ENCODE results near the gene ZNF487. TPM values are rescaled to one million over a fixed set of nuclear protein-coding genes. Genes with fewer than 3 reads are reported as not detected.

ZNF487 gene
- polyA plus RNA-seq, 1 donor from 2014 or later = 11.8 TPM

- Histone ChIP-seq H3K79me2 (replicated peaks; ENCODE audit: insufficient read depth, low read length) (peaks cover 8% of the 10 kb centered on the region), H3K36me3 (ENCODE audit: insufficient read depth, low read length) (no peaks in the 10 kb centered on the region), H3K4me2 (ENCODE audit: low read length) (no peak overlapping the region), H3K27me3 (ENCODE audit: insufficient read depth, low read depth, low read length) (no peaks in the 10 kb centered on the region), H3K9me2 (ENCODE audit: insufficient read depth, low read length) (no peaks in the 10 kb centered on the region), H3K4me3 (ENCODE audit: low read length) (no peak overlapping the region), H4K20me1 (ENCODE audit: insufficient read depth) (no peaks in the 10 kb centered on the region), H3F3A (ENCODE audit: insufficient read depth, low read length, poor library complexity, severe bottlenecking) (no peaks in the 10 kb centered on the region), H3K9ac (ENCODE audit: low read length) (no peak overlapping the region), H3K27ac (ENCODE audit: low read length) (no peak overlapping the region), H3K9me3 (ENCODE audit: low read length) (no peaks in the 10 kb centered on the region), H2AFZ (ENCODE audit: low read depth, low read length) (no peak overlapping the region)
- no peak for TF ChIP-seq TAF1 (IDR thresholded peaks at IDR 0.05; ENCODE audit: low read depth)
- no peak for TF ChIP-seq CTCF (IDR thresholded peaks at IDR 0.05; ENCODE audit: poor library complexity, severe bottlenecking)
- no peak for TF ChIP-seq POLR2AphosphoS5 (IDR thresholded peaks at IDR 0.05)
- no peak for TF ChIP-seq REST (IDR thresholded peaks at IDR 0.05; ENCODE audit: borderline replicate concordance)
- no peak for TF ChIP-seq RAD21 (conservative IDR thresholded peaks at IDR 0.05)
- TF ChIP-seq EZH2 (IDR thresholded peaks at IDR 0.05; ENCODE audit: borderline replicate concordance, insufficient read depth, low read length, poor library complexity, severe bottlenecking) = no peak
- no peak for TF ChIP-seq SMC3 (conservative IDR thresholded peaks at IDR 0.05; ENCODE audit: poor library complexity)
- no peak for TF ChIP-seq EP300 (conservative IDR thresholded peaks at IDR 0.05; ENCODE audit: poor library complexity, severe bottlenecking)
Measured at GRCh38 chr10:43390759-43391158, 46.2 kb upstream of the ZNF487 start.

- no peaks in the 10 kb centered on the region for H3F3A ChIP-seq (ENCODE audit: insufficient read depth, low read length, poor library complexity, severe bottlenecking)
- H3K79me2 ChIP-seq (replicated peaks; ENCODE audit: insufficient read depth, low read length) = peaks cover 10% of the 10 kb centered on the region
- no peaks in the 10 kb centered on the region for H3K9me3 ChIP-seq (ENCODE audit: low read length)
- no peak overlapping the region for H3K9ac ChIP-seq (ENCODE audit: low read length)
- no peaks in the 10 kb centered on the region for H4K20me1 ChIP-seq (ENCODE audit: insufficient read depth)
- no peaks in the 10 kb centered on the region for H3K36me3 ChIP-seq (ENCODE audit: insufficient read depth, low read length)
- no peak overlapping the region for H3K27ac ChIP-seq (ENCODE audit: low read length)
- H3K4me3 ChIP-seq (ENCODE audit: low read length) = no peak overlapping the region
- H2AFZ ChIP-seq (ENCODE audit: low read depth, low read length) = no peak overlapping the region
- no peaks in the 10 kb centered on the region for H3K27me3 ChIP-seq (ENCODE audit: insufficient read depth, low read depth, low read length)
- H3K4me2 ChIP-seq (ENCODE audit: low read length) = no peak overlapping the region
- no peaks in the 10 kb centered on the region for H3K9me2 ChIP-seq (ENCODE audit: insufficient read depth, low read length)
- no peak for TF ChIP-seq MXI1 (conservative IDR thresholded peaks at IDR 0.05; ENCODE audit: poor library complexity, severe bottlenecking)
- TF ChIP-seq SMC3 (conservative IDR thresholded peaks at IDR 0.05; ENCODE audit: poor library complexity) = no peak
- TF ChIP-seq CTCF (IDR thresholded peaks at IDR 0.05; ENCODE audit: poor library complexity, severe bottlenecking) = no peak
- no peak for TF ChIP-seq TAF1 (IDR thresholded peaks at IDR 0.05; ENCODE audit: low read depth)
- no peak for TF ChIP-seq RAD21 (conservative IDR thresholded peaks at IDR 0.05)
- no peak for TF ChIP-seq POLR2AphosphoS5 (IDR thresholded peaks at IDR 0.05)
- TF ChIP-seq EZH2 (IDR thresholded peaks at IDR 0.05; ENCODE audit: borderline replicate concordance, insufficient read depth, low read length, poor library complexity, severe bottlenecking) = no peak
- no peak for TF ChIP-seq REST (IDR thresholded peaks at IDR 0.05; ENCODE audit: borderline replicate concordance)
- TF ChIP-seq EP300 (conservative IDR thresholded peaks at IDR 0.05; ENCODE audit: poor library complexity, severe bottlenecking) = no peak
Measured at GRCh38 chr10:43391496-43391895, 45.4 kb upstream of the ZNF487 start.

All from neural cell (in vitro differentiated cells).